B cell (primary cell): ENCODE results near the gene EVPL. TPM values are rescaled to one million over a fixed set of nuclear protein-coding genes. Genes with fewer than 3 reads are reported as not detected.

Source experiments
- ATAC-seq: fragments of 200-7000 bp; cut with Tn5 transposase; one replicate; pipeline ENCODE4 v1.10.0; 2021; ENCODE audit warnings: low read depth, mild to moderate bottlenecking, moderate number of reproducible peaks, moderate library complexity
- CTCF ChIA-PET: fragments of 350-600 bp; sonication (Branson Sonifier 250); formaldehyde crosslinking; loops from one replicate; lab custom pipeline; 2021; ENCODE audit warnings: antibody characterized with exemption, inconsistent platforms; lab: Charles Lee
- POLR2A ChIA-PET: fragments of 350-600 bp; sonication (Branson Sonifier 250); formaldehyde crosslinking; loops from one replicate; lab custom pipeline; 2021; ENCODE audit warnings: antibody characterized with exemption; lab: Charles Lee
- DNase-seq: peaks from one replicate; pipeline ENCODE4 v3.0.0; 2013
- H2AFZ ChIP-seq: 2 replicates; pipeline ENCODE4 v1.6.1; 2012; ENCODE audit warnings: mild to moderate bottlenecking, low read depth, low read length; ENCODE audit not compliant: insufficient read depth, poor library complexity, severe bottlenecking
- H3K27ac ChIP-seq, 2 donors: 1 replicate in 1 of 2; 2 replicates in 1 of 2; pipeline ENCODE4 v1.5.1; 2012 to 2013; ENCODE audit warnings: low read length in 2 of 2, mild to moderate bottlenecking in 2 of 2, moderate library complexity in 1 of 2
- H3K27me3 ChIP-seq, 4 experiments: fragments of 200-600 bp in 1 of 4; sonication (generic) in 1 of 4; replicated peaks in 1 of 4; 1 replicate in 2 of 4; 2 replicates in 2 of 4; pipeline versions ENCODE4 v1.6.1 to v1.7.0; 2013 to 2016; ENCODE audit warnings: low read length in 3 of 4, mild to moderate bottlenecking in 2 of 4, mixed read lengths in 1 of 4, moderate library complexity in 1 of 4; ENCODE audit not compliant: insufficient read depth in 4 of 4, control insufficient read depth in 3 of 4; ENCODE audit errors: control extremely low read depth in 1 of 4
- H3K36me3 ChIP-seq, 2 experiments: replicated peaks in 1 of 2; 1 replicate in 1 of 2; 2 replicates in 1 of 2; pipeline versions ENCODE4 v1.6.1 to v1.7.1; 2013; ENCODE audit warnings: low read length in 1 of 2; ENCODE audit not compliant: insufficient read depth in 2 of 2, control insufficient read depth in 1 of 2; ENCODE audit errors: control extremely low read depth in 1 of 2, extremely low read depth in 1 of 2
- H3K4me1 ChIP-seq, 2 donors: fragments of 200-600 bp in 1 of 2; sonication (generic) in 1 of 2; 1 replicate in 1 of 2; 2 replicates in 1 of 2; pipeline versions ENCODE4 v1.5.1 to v1.6.1; 2013 to 2017; ENCODE audit warnings: low read length in 2 of 2; ENCODE audit not compliant: control insufficient read depth in 2 of 2, insufficient read depth in 2 of 2
- H3K4me2 ChIP-seq: replicated peaks from 2 replicates; pipeline ENCODE3; 2012; ENCODE audit warnings: mild to moderate bottlenecking, low read depth, low read length; ENCODE audit not compliant: poor library complexity, severe bottlenecking
- H3K4me3 ChIP-seq, 5 experiments: fragments of 200-600 bp in 1 of 5; sonication (generic) in 1 of 5; 1 replicate in 3 of 5; 2 replicates in 2 of 5; pipeline versions ENCODE4 v1.5.1 to v1.7.0; 2011 to 2016; ENCODE audit warnings: low read length in 4 of 5, mild to moderate bottlenecking in 4 of 5, low read depth in 2 of 5, control low read depth in 1 of 5, moderate library complexity in 1 of 5; ENCODE audit not compliant: insufficient read depth in 1 of 5; ENCODE audit errors: control extremely low read depth in 1 of 5, extremely low read depth in 1 of 5
- H3K79me2 ChIP-seq: fragments of 200-600 bp; sonication (generic); one replicate; pipeline ENCODE4 v1.6.0; 2016; ENCODE audit warnings: low read length; ENCODE audit not compliant: control insufficient read depth, insufficient read depth
- H3K9ac ChIP-seq: fragments of 200-600 bp; sonication (generic); 2 replicates; pipeline ENCODE4 v1.6.1; 2017; ENCODE audit warnings: mild to moderate bottlenecking, low read length, moderate library complexity
- H3K9me3 ChIP-seq, 3 donors: one replicate each; pipeline versions ENCODE4 v1.6.1 to v1.7.1; 2013; ENCODE audit warnings: low read length in 2 of 3; ENCODE audit not compliant: control insufficient read depth in 2 of 3, insufficient read depth in 1 of 3; ENCODE audit errors: control extremely low read depth in 1 of 3
- H4K20me1 ChIP-seq: 2 replicates; pipeline ENCODE4 v1.6.0; 2012; ENCODE audit warnings: mild to moderate bottlenecking, low read length; ENCODE audit not compliant: insufficient read depth, control insufficient read depth, poor library complexity, severe bottlenecking
- H3K27ac Mint-ChIP-seq: one replicate; pipeline ENCODE4 v1.8.0; 2021; ENCODE audit warnings: mixed read lengths
- H3K27me3 Mint-ChIP-seq: one replicate; pipeline ENCODE4 v1.8.0; 2021; ENCODE audit warnings: mixed read lengths
- H3K4me1 Mint-ChIP-seq: one replicate; pipeline ENCODE4 v1.8.0; 2021; ENCODE audit warnings: mixed read lengths
- H3K4me3 Mint-ChIP-seq: one replicate; pipeline ENCODE4 v1.8.0; 2021; ENCODE audit warnings: mixed read lengths
- H3K9me3 Mint-ChIP-seq: one replicate; pipeline ENCODE4 v1.8.0; 2022; ENCODE audit warnings: mixed read lengths; ENCODE audit not compliant: insufficient read depth
- CTCF ChIP-seq: fragments of 200-600 bp; IDR thresholded peaks from one replicate; pipeline ENCODE4 v1.8.0; 2022; ENCODE audit warnings: antibody characterized with exemption, mild to moderate bottlenecking
- EZH2 ChIP-seq: IDR thresholded peaks from 2 replicates; pipeline ENCODE4 v1.6.1; 2012; ENCODE audit warnings: borderline replicate concordance, low read depth, mild to moderate bottlenecking, moderate library complexity, low read length; ENCODE audit not compliant: insufficient read depth, poor library complexity, severe bottlenecking
- WGBS: methylation state at CpG from one replicate; pipeline ENCODE4 v1.1.5; 2013; ENCODE audit warnings: missing lambda C conversion rate; ENCODE audit not compliant: insufficient coverage; 5-methylcytosine and 5-hydroxymethylcytosine counted together
- intact Hi-C: fragments of 100-400 bp; cut with micrococcal nuclease; formaldehyde crosslinking; loops from one replicate; pipeline ENCODE4 v1.10.0; 2022
- polyA plus RNA-seq: library from polyadenylated mRNA; depleted of rRNA; stranded (reverse); fragments of >200 nt; gene quantifications from 2 replicates; pipeline ENCODE4 v1.2.3, GENCODE V29; 2012
- total RNA-seq, 2 donors: library from RNA; stranded (reverse); fragments of 120-200 nt in 1 of 2; gene quantifications; 1 replicate in 1 of 2; 2 replicates in 1 of 2; pipeline versions ENCODE4 v1.2.3 to v1.2.4, GENCODE V29; 2013 to 2022

EVPL gene
- total and polyA plus RNA-seq, 2 donors (not counting 1 experiment from before 2014, with no cell fraction given): not detected

- no peaks in the 10 kb centered on the region for H3K27me3 ChIP-seq
- ChIA-PET CTCF (interaction anchor here (0.7 to 5.5 kb wide), 4 partner anchors 8 to 101 kb away, joined by 4 to 35 read pairs (median 8); partner anchors contain the start of gene MRPL38), POLR2A (no interaction called here)
- no peaks in the 10 kb centered on the region for H3K4me1 Mint-ChIP-seq
- no peaks in the 10 kb centered on the region for H3K9me3 Mint-ChIP-seq
- H3K27ac ChIP-seq: no peak overlapping the region
- H3K27ac Mint-ChIP-seq: no peak overlapping the region
- no peak for TF ChIP-seq CTCF
- no peak for TF ChIP-seq EZH2
- H4K20me1 ChIP-seq: no peaks in the 10 kb centered on the region
- no peak overlapping the region for H3K4me2 ChIP-seq
- H3K27me3 Mint-ChIP-seq: no peaks in the 10 kb centered on the region
- intact Hi-C loops: loop anchor here (10.0 kb wide), 2 partner anchors 162 to 252 kb away; partner anchors contain the start of gene UNC13D
- ATAC-seq (no peak), DNase-seq (no peak)
- no peaks in the 10 kb centered on the region for H3K36me3 ChIP-seq
- no peaks in the 10 kb centered on the region for H3K79me2 ChIP-seq
- H3K4me3 ChIP-seq: no peak overlapping the region
- no peaks in the 10 kb centered on the region for H3K9me3 ChIP-seq
- H3K4me1 ChIP-seq: peaks cover 0 to 3% of the 10 kb centered on the region in 2 donors
- no peak overlapping the region for H2AFZ ChIP-seq
- 96% methylated on average over 39 of the region's 39 CpGs for WGBS
- no peak overlapping the region for H3K4me3 Mint-ChIP-seq
- H3K9ac ChIP-seq: no peak overlapping the region
These were observed 19.8 kb downstream of the EVPL start for GRCh38 chr17:76007131-76007849.
